ENCODE data around the gene CHRNE. TPM values are rescaled to one million over a fixed set of nuclear protein-coding genes. Genes with fewer than 3 reads are reported as not detected.

The CHRNE gene
- total and polyA plus RNA-seq, 12 donors: 0.19 to 1.6 (median 0.53) TPM

DNA sequence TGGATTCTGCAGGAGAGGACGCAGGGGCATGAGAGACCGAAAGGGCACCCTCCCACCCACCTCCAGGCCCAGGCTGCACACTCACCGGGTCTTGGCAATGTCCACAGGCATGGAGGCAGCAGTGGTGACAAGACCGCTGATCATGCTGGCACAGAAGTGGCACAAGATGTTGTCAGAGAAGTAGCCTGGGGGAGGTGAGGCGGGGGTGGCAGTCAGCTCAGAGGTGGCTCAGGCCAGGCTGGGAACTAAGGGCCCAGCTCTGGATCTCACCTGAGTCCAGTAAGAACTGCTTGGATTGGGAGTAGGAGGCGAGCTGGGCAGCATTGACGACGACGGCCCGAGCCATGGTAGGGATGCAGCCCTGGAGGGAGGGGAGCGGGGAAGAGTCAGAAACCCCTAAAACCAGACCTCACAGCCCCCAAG is 35.2 kb upstream of the CHRNE start:
- H3K27me3 ChIP-seq: no peaks in the 10 kb centered on the region
- 72 to 83% methylated on average over 11 of the region's 11 CpGs for WGBS, 2 donors
- H3K4me1 ChIP-seq: peaks cover 20 to 62% (median 41%) of the 10 kb centered on the region in 9 donors
- intact Hi-C loops (cut with DNase I): loop anchor here in 2 of 10 donors (10.0 kb wide), 1 partner anchor 47 kb away; the partner anchor contains the start of gene CAMTA2 (in 2 of the 2)
- DNase-seq (no peak), ATAC-seq (no peak)
- peaks cover 0 to 49% (median 16%) of the 10 kb centered on the region in 9 donors for H3K36me3 ChIP-seq
- no peaks in the 10 kb centered on the region for H3K9me3 ChIP-seq
- H3K27ac ChIP-seq: peak overlapping the region in 7 of 10 donors; percentile 6 to 98 (median 94)
- H3K4me3 ChIP-seq: peak overlapping the region in 5 of 10 donors; percentile 70 to 95 (median 89)
- TF ChIP-seq CTCF (IDR thresholded peaks at IDR 0.05): no peak

- Histone ChIP-seq H3K4me1 (peaks cover 20 to 57% (median 41%) of the 10 kb centered on the region in 9 donors), H3K27ac (peak overlapping the region in 1 of 10 donors; percentile 6), H3K4me3 (no peak overlapping the region), H3K27me3 (no peaks in the 10 kb centered on the region), H3K36me3 (peaks cover 0 to 44% (median 11%) of the 10 kb centered on the region in 9 donors), H3K9me3 (no peaks in the 10 kb centered on the region)
- no peak for DNase-seq
- no peak for ATAC-seq
- 90 to 94% methylated on average over 16 of the region's 16 CpGs for WGBS, 2 donors
- intact Hi-C loops (cut with DNase I): loop anchor here in 2 of 10 donors (10.0 kb wide), 1 partner anchor 47 kb away; the partner anchor contains the start of gene CAMTA2 (in 2 of the 2)
- TF ChIP-seq CTCF (IDR thresholded peaks at IDR 0.05): no peak
Observed at GRCh38 chr17:4937553-4937952, 34.7 kb upstream of the CHRNE start.

DNA sequence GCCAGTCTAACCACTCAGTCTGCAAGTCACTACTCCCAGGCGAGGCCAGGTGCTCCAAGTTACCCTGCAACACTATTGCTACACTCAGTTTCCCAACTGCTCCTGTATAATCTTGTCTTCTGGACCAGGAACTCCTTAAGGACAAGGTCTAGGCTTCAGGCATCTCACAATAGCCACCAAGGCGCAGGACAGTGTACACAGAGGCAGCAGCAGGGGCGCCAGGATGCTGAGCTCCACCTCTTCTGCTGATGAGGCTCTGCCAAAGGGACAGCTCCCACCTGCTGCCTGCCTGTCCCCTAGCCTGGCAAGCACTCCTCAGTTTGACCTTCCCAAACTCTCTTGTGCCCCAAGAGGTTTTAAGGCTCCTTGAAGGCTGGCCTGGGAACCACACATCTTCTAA is 33.5 kb upstream of the CHRNE start:
- intact Hi-C loops (cut with DNase I): loop anchor here in 2 of 10 donors (10.0 kb wide), 1 partner anchor 48 kb away; the partner anchor contains the start of gene CAMTA2 (in 2 of the 2)
- ATAC-seq: no peak
- Histone ChIP-seq H3K27me3 (no peaks in the 10 kb centered on the region), H3K27ac (no peak overlapping the region), H3K36me3 (peaks cover 0 to 35% (median 10%) of the 10 kb centered on the region in 9 donors), H3K9me3 (no peaks in the 10 kb centered on the region), H3K4me1 (peaks cover 19 to 53% (median 35%) of the 10 kb centered on the region in 9 donors), H3K4me3 (no peak overlapping the region)
- no peak for DNase-seq
- no peak for TF ChIP-seq CTCF (IDR thresholded peaks at IDR 0.05)
- 83 to 85% methylated on average over 3 of the region's 3 CpGs for WGBS, 2 donors

- Histone ChIP-seq H3K36me3 (peaks cover 0 to 35% (median 10%) of the 10 kb centered on the region in 9 donors), H3K9me3 (no peaks in the 10 kb centered on the region), H3K4me3 (no peak overlapping the region), H3K27ac (no peak overlapping the region), H3K27me3 (no peaks in the 10 kb centered on the region), H3K4me1 (peaks cover 15 to 46% (median 28%) of the 10 kb centered on the region in 9 donors)
- no peak for DNase-seq
- TF ChIP-seq CTCF (IDR thresholded peaks at IDR 0.05): no peak
- intact Hi-C loops (cut with DNase I): loop anchor here in 2 of 10 donors (10.0 kb wide), 1 partner anchor 49 kb away; the partner anchor contains the start of gene CAMTA2 (in 2 of the 2)
- ATAC-seq: no peak
Observed at GRCh38 chr17:4935650-4936049, 32.8 kb upstream of the CHRNE start.

Data from heart right ventricle (tissue), 16 donors.